Skeletal muscle cell (primary cell): Measurements from ENCODE around the gene TTR.

Experiments
- DNase-seq: peaks from one replicate; pipeline ENCODE4 v3.0.0-alpha.2; 2010; ENCODE audit warnings: low read depth
- H3K4me3 ChIP-seq: 2 replicates; pipeline ENCODE4 v1.5.1; 2011; ENCODE audit warnings: low read depth, mild to moderate bottlenecking, control low read depth, low read length, moderate library complexity

TTR gene

GRCh38 chr18:31646332-31647126, 54.9 kb downstream of the TTR start:
- H3K4me3 ChIP-seq, result no peak overlapping the region
- DNase-seq, result no peak

GRCh38 chr18:31647127-31647753, 55.6 kb downstream of the TTR start:
- DNase-seq, result no peak
- H3K4me3 ChIP-seq, result no peak overlapping the region
